ENCODE data around the gene ADAM22.

DNA sequence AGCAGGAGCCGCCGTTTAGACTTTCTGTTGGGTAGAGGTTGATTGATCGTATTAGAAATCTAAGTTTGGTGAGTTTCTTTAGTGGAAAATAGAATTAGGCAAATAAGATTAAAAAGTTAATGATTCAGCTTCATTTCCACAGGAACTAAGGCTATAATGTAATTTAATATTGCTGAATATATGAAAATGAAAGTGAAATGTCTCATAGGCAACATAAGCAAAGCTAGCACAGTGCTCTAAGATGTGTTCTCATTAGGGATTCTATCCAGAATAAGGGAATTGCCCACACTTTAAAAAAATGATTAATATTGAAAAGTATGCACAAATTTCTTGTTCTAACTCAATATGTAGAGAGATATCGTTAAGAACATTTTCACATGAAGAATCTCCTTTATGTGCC lies 238.8 kb downstream of the ADAM22 start:
- TF ChIP-seq, protein P1, sequence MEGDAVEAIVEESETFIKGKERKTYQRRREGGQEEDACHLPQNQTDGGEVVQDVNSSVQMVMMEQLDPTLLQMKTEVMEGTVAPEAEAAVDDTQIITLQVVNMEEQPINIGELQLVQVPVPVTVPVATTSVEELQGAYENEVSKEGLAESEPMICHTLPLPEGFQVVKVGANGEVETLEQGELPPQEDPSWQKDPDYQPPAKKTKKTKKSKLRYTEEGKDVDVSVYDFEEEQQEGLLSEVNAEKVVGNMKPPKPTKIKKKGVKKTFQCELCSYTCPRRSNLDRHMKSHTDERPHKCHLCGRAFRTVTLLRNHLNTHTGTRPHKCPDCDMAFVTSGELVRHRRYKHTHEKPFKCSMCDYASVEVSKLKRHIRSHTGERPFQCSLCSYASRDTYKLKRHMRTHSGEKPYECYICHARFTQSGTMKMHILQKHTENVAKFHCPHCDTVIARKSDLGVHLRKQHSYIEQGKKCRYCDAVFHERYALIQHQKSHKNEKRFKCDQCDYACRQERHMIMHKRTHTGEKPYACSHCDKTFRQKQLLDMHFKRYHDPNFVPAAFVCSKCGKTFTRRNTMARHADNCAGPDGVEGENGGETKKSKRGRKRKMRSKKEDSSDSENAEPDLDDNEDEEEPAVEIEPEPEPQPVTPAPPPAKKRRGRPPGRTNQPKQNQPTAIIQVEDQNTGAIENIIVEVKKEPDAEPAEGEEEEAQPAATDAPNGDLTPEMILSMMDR (IDR thresholded peaks at IDR 0.05 in 2 of 3, conservative IDR thresholded peaks at IDR 0.05 in 1 of 3; ENCODE audit: control insufficient read depth in 2 of 3, extremely low read depth in 1 of 3, insufficient read depth in 1 of 3, low read depth in 3 of 3, low read length in 3 of 3), result no peak
- TF ChIP-seq POLR2A (IDR thresholded peaks at IDR 0.05; ENCODE audit: low read depth, low read length) (no peak), POLR2AphosphoS5 (IDR thresholded peaks at IDR 0.05; ENCODE audit: low read length) (no peak), ZNF274 (IDR thresholded peaks at IDR 0.05; ENCODE audit: insufficient read depth, insufficient read length) (no peak), SREBF1 (IDR thresholded peaks at IDR 0.05; ENCODE audit: low read length) (no peak), NR2F1 (conservative IDR thresholded peaks at IDR 0.05) (no peak)
- TF ChIP-seq, protein P2, sequence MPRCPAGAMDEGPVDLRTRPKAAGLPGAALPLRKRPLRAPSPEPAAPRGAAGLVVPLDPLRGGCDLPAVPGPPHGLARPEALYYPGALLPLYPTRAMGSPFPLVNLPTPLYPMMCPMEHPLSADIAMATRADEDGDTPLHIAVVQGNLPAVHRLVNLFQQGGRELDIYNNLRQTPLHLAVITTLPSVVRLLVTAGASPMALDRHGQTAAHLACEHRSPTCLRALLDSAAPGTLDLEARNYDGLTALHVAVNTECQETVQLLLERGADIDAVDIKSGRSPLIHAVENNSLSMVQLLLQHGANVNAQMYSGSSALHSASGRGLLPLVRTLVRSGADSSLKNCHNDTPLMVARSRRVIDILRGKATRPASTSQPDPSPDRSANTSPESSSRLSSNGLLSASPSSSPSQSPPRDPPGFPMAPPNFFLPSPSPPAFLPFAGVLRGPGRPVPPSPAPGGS (IDR thresholded peaks at IDR 0.05; ENCODE audit: borderline replicate concordance, insufficient read depth, low read depth, low read length, poor library complexity, severe bottlenecking), result no peak
- TF ChIP-seq, protein P3, sequence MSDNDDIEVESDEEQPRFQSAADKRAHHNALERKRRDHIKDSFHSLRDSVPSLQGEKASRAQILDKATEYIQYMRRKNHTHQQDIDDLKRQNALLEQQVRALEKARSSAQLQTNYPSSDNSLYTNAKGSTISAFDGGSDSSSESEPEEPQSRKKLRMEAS (IDR thresholded peaks at IDR 0.05; ENCODE audit: low read depth, low read length), result no peak

Measured in GM12878 (cell line).